Activated CD8-positive, alpha-beta memory T cell treated with anti-CD3 and anti-CD28 coated beads for 1 hour (primary cell): ENCODE measurements around the gene REC8.

Source experiments
- DNase-seq, 2 donors: peaks; one replicate each; pipeline ENCODE4 v3.0.0-alpha.2; 2020; ENCODE audit warnings: low read depth in 1 of 2; ENCODE audit errors: extremely low read depth in 1 of 2

REC8 gene

DNA sequence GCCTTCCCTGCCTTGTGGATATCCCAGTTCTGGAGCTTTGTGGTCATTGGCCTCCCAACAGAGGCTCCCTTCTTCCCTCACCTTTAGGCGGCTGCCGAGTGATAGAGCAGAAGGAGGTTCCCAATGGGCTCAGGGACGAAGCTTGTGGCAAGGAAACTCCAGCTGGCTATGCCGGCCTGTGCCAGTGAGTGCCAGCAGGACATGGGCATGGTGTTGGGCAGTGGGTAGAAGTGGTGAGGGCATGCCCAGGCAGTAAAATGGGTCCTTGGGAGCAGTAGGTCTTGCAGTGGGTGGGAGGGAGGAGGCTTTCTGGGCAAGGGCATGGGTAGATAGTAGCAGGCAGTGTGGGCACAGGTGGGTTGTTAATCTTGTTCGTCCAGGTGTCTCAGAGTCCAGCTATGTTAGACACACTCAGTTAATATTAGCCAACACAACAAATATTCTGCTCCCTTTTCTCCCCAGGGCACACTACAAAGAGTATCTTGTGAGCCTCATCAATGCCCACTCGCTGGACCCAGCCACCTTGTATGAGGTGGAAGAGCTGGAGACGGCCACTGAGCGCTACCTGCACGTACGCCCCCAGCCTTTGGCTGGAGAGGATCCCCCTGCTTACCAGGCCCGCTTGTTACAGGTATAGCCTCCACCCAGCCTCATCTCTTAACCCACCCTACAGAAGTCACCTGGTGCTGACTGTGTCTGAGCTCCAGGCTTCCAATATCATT is 11.9 kb upstream of the REC8 start:
- DNase-seq: no peak

DNA sequence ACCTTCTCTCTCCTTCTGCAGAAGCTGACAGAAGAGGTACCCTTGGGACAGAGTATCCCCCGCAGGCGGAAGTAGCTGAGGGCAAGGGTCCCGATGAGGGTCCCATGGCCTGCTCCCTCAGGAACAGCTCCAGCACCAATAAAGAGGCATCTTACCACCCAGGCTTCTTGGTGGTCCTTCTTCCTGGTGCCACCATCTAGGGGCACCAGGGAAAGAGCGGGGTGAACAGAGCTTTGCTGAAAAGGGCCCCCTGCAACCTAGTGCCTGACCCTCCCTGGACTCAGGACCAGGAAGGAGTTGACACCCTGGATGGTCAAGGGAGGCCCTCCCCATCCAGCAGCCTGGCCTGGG is 11.4 kb upstream of the REC8 start:
- no peak for DNase-seq

DNA sequence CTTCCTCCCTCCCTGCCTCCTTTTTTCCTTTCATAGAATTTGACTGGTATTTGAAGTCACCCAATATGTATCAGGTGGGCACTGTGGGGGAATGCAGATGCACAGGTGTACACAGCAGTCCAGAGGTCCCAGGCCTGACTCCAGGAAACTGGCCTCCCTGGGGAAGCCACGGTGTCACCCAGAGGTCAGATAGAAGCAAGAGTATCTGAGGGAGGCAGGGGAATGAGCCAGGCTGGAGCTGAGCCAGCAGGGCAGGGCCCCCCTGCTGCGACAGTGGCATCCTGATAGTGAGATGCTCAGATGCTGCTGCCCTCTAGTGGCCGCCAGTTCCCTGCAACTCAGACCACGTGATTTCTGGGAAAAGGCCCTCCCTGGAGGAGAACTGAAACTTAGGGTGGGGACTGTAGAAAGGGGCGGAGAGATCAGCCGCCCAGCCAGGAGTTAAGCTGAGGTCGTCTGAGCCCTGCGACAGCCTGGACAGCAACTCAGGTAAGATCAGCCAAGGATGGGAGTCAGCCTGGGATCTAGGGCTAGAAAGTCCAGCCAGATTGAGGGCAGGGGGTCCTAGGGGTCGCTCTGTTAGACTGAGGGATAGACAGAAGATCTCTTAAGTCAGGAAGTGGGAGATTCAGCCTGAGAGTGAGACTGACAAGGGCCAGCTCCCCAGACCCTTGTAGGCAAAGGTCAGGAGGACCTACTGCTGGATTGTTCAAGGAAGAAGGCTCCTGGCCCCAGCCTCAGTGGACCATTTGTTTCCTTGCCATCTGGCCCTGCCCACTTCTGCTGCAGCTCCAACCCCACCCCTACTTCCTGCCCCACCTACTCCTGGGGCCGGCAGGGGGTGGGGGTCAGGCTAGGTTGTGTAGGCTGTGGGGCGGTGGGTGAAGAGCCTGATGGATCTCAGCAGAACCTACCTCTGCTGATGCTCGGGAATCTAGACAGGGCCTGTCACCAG is 10.8 kb upstream of the REC8 start, which contains the start of gene IRF9:
Gene IRF9 (plus strand): TSS at position 416 of the 955 bp plus-strand sequence. CDS start 880 bp downstream, outside the sequence.
- DNase-seq: peak; percentile 94

GRCh38 chr14:24162093-24162492 is 9.8 kb upstream of the REC8 start:
- no peak for DNase-seq

- DNase-seq: no peak
Observed at GRCh38 chr14:24164518-24164991, 7.3 kb upstream of the REC8 start.

GRCh38 chr14:24165785-24166184 is 6.1 kb upstream of the REC8 start:
- no peak for DNase-seq

- no peak for DNase-seq
Observed at GRCh38 chr14:24167469-24168114, 4.3 kb upstream of the REC8 start.

DNA sequence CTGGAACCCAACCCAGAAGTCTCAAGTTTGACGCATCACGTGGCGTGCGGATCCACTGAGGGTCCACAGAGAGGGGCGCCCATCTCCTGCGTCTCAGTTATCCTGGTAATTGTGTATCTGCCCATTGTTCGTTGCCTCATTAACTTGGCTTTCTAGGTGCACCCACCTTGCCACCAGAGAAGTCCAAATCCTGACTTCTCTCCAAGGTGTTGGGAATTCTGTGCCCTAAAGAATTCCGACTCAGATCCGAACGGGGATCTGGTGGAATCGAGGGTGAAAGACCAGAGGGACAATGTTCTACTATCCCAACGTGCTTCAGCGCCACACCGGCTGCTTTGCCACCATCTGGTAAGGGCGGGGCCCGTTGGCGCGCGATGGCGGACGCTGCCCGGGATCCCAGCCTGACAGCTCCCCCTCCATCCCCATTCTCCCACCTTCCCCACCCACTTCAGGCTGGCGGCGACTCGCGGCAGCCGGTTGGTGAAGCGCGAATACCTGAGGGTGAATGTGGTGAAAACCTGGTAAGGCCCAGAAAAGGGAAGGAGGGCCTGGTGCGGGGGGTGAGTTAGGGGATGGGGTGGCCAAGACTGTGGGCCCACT is 481 bp downstream of the REC8 start:
- DNase-seq: no peak

- no peak for DNase-seq
Observed at GRCh38 chr14:24172871-24173281, 996 bp downstream of the REC8 start.

GRCh38 chr14:24176599-24176998 is 4.7 kb downstream of the REC8 start:
- no peak for DNase-seq

GRCh38 chr14:24177041-24177825 is 5.4 kb downstream of the REC8 start:
- DNase-seq: no peak

DNA sequence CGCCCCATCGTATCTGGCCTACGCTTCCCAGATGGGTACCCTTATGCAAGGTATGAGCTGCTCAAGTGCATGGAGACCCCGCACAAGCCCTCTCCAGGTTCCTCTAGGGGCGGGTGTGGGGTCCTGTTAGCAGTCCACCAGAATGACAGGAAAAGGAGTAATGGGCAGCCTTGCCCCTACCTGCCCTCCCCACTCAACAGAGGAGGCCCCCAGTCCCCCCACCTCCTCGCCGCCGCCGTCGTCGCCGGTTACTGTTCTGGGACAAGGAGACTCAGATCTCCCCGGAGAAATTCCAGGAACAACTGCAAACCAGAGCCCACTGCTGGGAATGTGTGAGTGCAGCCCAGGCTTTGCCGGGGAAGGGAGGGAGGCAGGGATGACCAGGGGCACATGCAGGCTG is 6.0 kb downstream of the REC8 start:
- no peak for DNase-seq

DNA sequence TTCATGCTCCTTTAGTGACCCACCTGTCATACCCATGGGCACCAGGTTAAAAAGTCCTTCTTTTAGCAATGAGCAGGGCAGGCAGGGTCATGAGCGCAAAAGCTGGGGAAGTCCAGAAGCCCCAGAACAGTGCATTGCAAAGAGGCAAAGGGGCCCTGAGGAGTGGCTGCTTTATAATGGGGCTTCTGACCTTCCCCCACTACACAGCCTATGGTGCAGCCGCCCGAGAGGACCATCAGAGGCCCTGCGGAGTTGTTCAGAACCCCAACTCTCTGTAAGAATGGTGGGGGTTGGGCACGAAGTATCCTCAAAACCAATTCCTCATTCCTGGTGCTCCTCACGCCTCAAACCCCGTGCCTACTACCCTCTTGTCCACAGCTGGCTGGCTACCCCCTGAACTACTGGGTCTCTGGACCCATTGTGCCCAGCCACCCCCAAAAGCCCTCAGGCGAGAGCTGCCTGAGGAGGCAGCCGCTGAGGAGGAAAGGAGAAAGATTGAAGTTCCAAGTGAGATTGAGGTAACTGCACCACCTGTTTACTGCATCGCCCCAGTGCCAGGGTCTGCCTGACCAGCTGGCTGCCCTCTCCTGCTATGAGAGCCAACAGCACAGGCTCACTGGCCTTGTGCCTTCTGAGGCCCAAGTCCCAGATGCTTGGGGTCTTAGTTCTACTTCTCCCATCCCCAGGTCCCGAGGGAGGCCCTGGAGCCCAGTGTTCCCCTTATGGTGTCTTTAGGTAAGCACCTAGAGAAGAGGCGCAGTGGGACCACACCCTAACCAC is 6.7 kb downstream of the REC8 start:
- DNase-seq: no peak

- no peak for DNase-seq
Observed at GRCh38 chr14:24179294-24179960, 7.5 kb downstream of the REC8 start.

- no peak for DNase-seq
Observed at GRCh38 chr14:24179961-24180796, 8.3 kb downstream of the REC8 start.

- DNase-seq: no peak
Observed at GRCh38 chr14:24181371-24182077, 9.6 kb downstream of the REC8 start.

DNA sequence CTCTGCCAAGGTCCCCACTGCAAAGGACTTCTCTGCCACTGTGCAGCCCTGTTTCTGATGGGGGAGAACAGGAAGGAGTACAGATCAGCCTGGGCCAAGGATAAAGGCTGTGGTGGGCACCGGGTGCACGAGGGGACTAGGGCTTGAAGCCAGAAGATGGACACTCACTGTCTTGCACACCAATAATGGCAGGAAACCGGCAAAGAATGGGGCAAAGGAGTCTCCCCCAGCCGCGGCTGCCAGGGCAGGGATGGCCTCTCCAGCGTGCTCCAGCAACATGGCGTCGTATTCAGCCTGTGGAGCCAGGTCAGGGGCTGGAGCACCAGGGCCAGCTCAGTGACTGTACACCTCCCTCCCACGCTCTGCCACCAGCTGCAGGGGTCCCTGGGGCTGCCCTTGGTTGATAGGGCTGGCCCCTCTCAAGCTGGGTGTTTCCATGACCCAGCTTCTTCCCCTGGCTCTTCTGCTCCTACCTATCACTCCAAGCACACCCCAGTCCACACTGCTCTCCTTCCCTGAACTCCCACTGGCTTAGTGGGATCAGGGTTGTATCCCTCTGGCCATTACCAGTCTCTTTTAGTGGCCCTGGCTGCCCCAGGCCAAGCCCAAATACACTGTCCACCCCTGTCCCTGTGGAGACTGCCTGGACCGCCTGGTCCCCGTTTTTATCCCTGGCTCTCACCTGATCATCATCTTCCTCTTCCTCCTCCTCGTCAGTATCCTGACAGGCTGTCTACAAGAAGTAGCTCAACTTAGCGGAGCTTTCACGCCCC is 10.4 kb downstream of the REC8 start:
- DNase-seq: no peak
